ENCODE measurements around the gene NUP107.

NUP107 gene

GRCh38 chr12:68788554-68789143 lies 101.9 kb downstream of the NUP107 start:
- Histone ChIP-seq H3K27me3 (ENCODE audit: insufficient read depth, low read depth) (no peaks in the 10 kb centered on the region), H3K9ac (no peak overlapping the region), H2AFZ (ENCODE audit: low read depth) (no peak overlapping the region), H3K27ac (no peak overlapping the region), H3K4me3 (IDR thresholded peaks at IDR 0.05; ENCODE audit: insufficient read depth, low read depth, low read length) (no peak overlapping the region), H3K79me2 (ENCODE audit: insufficient read depth, low read depth) (no peaks in the 10 kb centered on the region), H4K20me1 (ENCODE audit: insufficient read depth) (no peaks in the 10 kb centered on the region), H3K36me3 (ENCODE audit: insufficient read depth) (no peaks in the 10 kb centered on the region), H3K4me1 (ENCODE audit: low read depth, poor library complexity, severe bottlenecking) (no peaks in the 10 kb centered on the region), H3K4me2 (no peak overlapping the region)
- no peak for TF ChIP-seq CTCF (conservative IDR thresholded peaks at IDR 0.05; ENCODE audit: low read depth, low read length)

- H3K4me2 ChIP-seq, result no peak overlapping the region
- H3K4me1 ChIP-seq (ENCODE audit: low read depth, poor library complexity, severe bottlenecking), result no peaks in the 10 kb centered on the region
Measured at GRCh38 chr12:68789144-68789878, 102.5 kb downstream of the NUP107 start.

GRCh38 chr12:68790081-68790951 lies 103.5 kb downstream of the NUP107 start:
- H3K4me3 ChIP-seq (IDR thresholded peaks at IDR 0.05; ENCODE audit: insufficient read depth, low read depth, low read length), result no peak overlapping the region
- no peak overlapping the region for H3K9ac ChIP-seq
- no peak overlapping the region for H3K27ac ChIP-seq
- no peak overlapping the region for H3K4me2 ChIP-seq
- no peaks in the 10 kb centered on the region for H3K27me3 ChIP-seq (ENCODE audit: insufficient read depth, low read depth)
- no peak for TF ChIP-seq CTCF (conservative IDR thresholded peaks at IDR 0.05; ENCODE audit: low read depth, low read length)
- no peaks in the 10 kb centered on the region for H3K79me2 ChIP-seq (ENCODE audit: insufficient read depth, low read depth)
- H2AFZ ChIP-seq (ENCODE audit: low read depth), result no peak overlapping the region
- no peaks in the 10 kb centered on the region for H3K36me3 ChIP-seq (ENCODE audit: insufficient read depth)
- H3K4me1 ChIP-seq (ENCODE audit: low read depth, poor library complexity, severe bottlenecking), result no peaks in the 10 kb centered on the region
- no peaks in the 10 kb centered on the region for H4K20me1 ChIP-seq (ENCODE audit: insufficient read depth)

More at GRCh38 chr12:68789144-68789878, 102.5 kb downstream of the NUP107 start:
- H3K79me2 ChIP-seq (ENCODE audit: insufficient read depth, low read depth), result no peaks in the 10 kb centered on the region
- no peaks in the 10 kb centered on the region for H3K36me3 ChIP-seq (ENCODE audit: insufficient read depth)
- H4K20me1 ChIP-seq (ENCODE audit: insufficient read depth), result no peaks in the 10 kb centered on the region
- no peak overlapping the region for H3K9ac ChIP-seq
- no peak overlapping the region for H2AFZ ChIP-seq (ENCODE audit: low read depth)
- TF ChIP-seq CTCF (conservative IDR thresholded peaks at IDR 0.05; ENCODE audit: low read depth, low read length), result no peak
- no peak overlapping the region for H3K4me3 ChIP-seq (IDR thresholded peaks at IDR 0.05; ENCODE audit: insufficient read depth, low read depth, low read length)
- H3K27ac ChIP-seq, result no peak overlapping the region
- H3K27me3 ChIP-seq (ENCODE audit: insufficient read depth, low read depth), result no peaks in the 10 kb centered on the region

GRCh38 chr12:68790952-68791234 lies 104.1 kb downstream of the NUP107 start:
- Histone ChIP-seq H3K27ac (no peak overlapping the region), H2AFZ (ENCODE audit: low read depth) (no peak overlapping the region), H3K4me1 (ENCODE audit: low read depth, poor library complexity, severe bottlenecking) (no peaks in the 10 kb centered on the region), H3K4me2 (no peak overlapping the region), H3K9ac (no peak overlapping the region), H3K79me2 (ENCODE audit: insufficient read depth, low read depth) (no peaks in the 10 kb centered on the region), H3K36me3 (ENCODE audit: insufficient read depth) (no peaks in the 10 kb centered on the region), H3K27me3 (ENCODE audit: insufficient read depth, low read depth) (no peaks in the 10 kb centered on the region), H4K20me1 (ENCODE audit: insufficient read depth) (no peaks in the 10 kb centered on the region), H3K4me3 (IDR thresholded peaks at IDR 0.05; ENCODE audit: insufficient read depth, low read depth, low read length) (no peak overlapping the region)
- no peak for TF ChIP-seq CTCF (conservative IDR thresholded peaks at IDR 0.05; ENCODE audit: low read depth, low read length)
